A549 (cell line): Measurements from ENCODE around the gene FOXQ1. TPM values are rescaled to one million over a fixed set of nuclear protein-coding genes. Genes with fewer than 3 reads are reported as not detected.
"Not testable (repeated sequence)": the region's sequence is repeated elsewhere in the genome, so short reads cannot be mapped to it uniquely, and the experiment has no call there.

Source experiments
- ATAC-seq, 2 experiments: fragments of 200-7000 bp in 1 of 2; fragments of >200 bp in 1 of 2; cut with Nextera tagmentation in 1 of 2; cut with Tn5 transposase in 1 of 2; 3 replicates each; pipeline versions ENCODE4 v1.8.0 to v1.9.1; 2018 to 2020; ENCODE audit warnings: mild to moderate bottlenecking in 1 of 2, moderate library complexity in 1 of 2
- CTCF ChIA-PET: fragments of 300-600 bp; sonication (Branson Sonifier 250); formaldehyde crosslinking; extraction: SDS; loops from one replicate; lab custom pipeline; 2021; ENCODE audit warnings: antibody characterized with exemption, inconsistent platforms; lab: Yijun Ruan, JAX
- POLR2A ChIA-PET: fragments of 350-600 bp; formaldehyde crosslinking; extraction: SDS; loops from one replicate; lab custom pipeline; 2021; ENCODE audit warnings: antibody characterized with exemption, inconsistent platforms; lab: Yijun Ruan, JAX
- DNase-seq, 2 experiments: peaks; one replicate each; pipeline versions ENCODE4 v3.0.0 to v3.0.0-alpha.2; 2011 to 2016; ENCODE audit warnings: low read depth in 1 of 2, low spot score in 1 of 2
- FAIRE-seq: peaks from 2 replicates; lab custom pipeline; 2011; peaks lifted over from hg19 to GRCh38; lab: Jason Lieb, UNC
- H3K27ac ChIP-seq, 2 experiments: fragments of >200 bp; sonication (Bioruptor Twin); formaldehyde crosslinking; 3 replicates each; pipeline ENCODE4 v1.5.1; 2016 to 2017
- H3K4me1 ChIP-seq: fragments of >200 bp; sonication (Bioruptor Twin); formaldehyde crosslinking; 3 replicates; pipeline ENCODE4 v1.6.1; 2016
- H3K4me2 ChIP-seq: fragments of >200 bp; sonication (Bioruptor Twin); formaldehyde crosslinking; 3 replicates; pipeline ENCODE4 v1.6.1; 2016
- H3K4me3 ChIP-seq: fragments of >200 bp; sonication (Bioruptor Twin); formaldehyde crosslinking; 3 replicates; pipeline ENCODE4 v1.5.1; 2016
- H3K9me3 ChIP-seq: fragments of >200 bp; sonication (Bioruptor Twin); formaldehyde crosslinking; 3 replicates; pipeline ENCODE4 v1.6.1; 2016
- BHLHE40 ChIP-seq: IDR thresholded peaks from 2 replicates; pipeline ENCODE4 v1.6.1; 2012; ENCODE audit warnings: low read depth, low read length, inconsistent platforms
- CHD2 ChIP-seq: fragments of 150-350 bp; IDR thresholded peaks from 2 replicates; pipeline ENCODE4 v1.6.1; 2014; ENCODE audit warnings: low read length; ENCODE audit not compliant: partially characterized antibody
- EHMT2 ChIP-seq: fragments of 200-600 bp; sonication (generic); IDR thresholded peaks from 2 replicates; pipeline ENCODE4 v1.6.1; 2016; ENCODE audit warnings: antibody characterized with exemption, low read depth, mild to moderate bottlenecking, moderate library complexity
- EP300 ChIP-seq, 2 experiments: fragments of >200 bp; sonication (Bioruptor Twin); formaldehyde crosslinking; IDR thresholded peaks; 2 replicates in 1 of 2; 3 replicates in 1 of 2; pipeline ENCODE4 v1.6.1; 2016 to 2017
- ESRRA ChIP-seq: fragments of 150-350 bp; IDR thresholded peaks from 2 replicates; pipeline ENCODE4 v1.6.1; 2014; ENCODE audit warnings: mild to moderate bottlenecking, low read length, borderline replicate concordance
- FOSB ChIP-seq: fragments of 250-450 bp; sonication (Bioruptor Pico); IDR thresholded peaks from 2 replicates; pipeline ENCODE4 v1.5.0; 2020; ENCODE audit warnings: mild to moderate bottlenecking, moderate library complexity
- FOXS1 ChIP-seq: fragments of 250-450 bp; sonication (Bioruptor Pico); IDR thresholded peaks from 2 replicates; pipeline ENCODE4 v1.5.0; 2020; ENCODE audit warnings: mild to moderate bottlenecking, moderate library complexity
- GATA3 ChIP-seq: IDR thresholded peaks from 2 replicates; pipeline ENCODE4 v1.6.1; 2012; ENCODE audit warnings: borderline replicate concordance
- HDAC2 ChIP-seq: fragments of 200-600 bp; sonication (generic); IDR thresholded peaks from 2 replicates; pipeline ENCODE4 v1.6.1; 2016
- HMGXB4 ChIP-seq: fragments of 250-450 bp; sonication (Bioruptor Pico); IDR thresholded peaks from 2 replicates; pipeline ENCODE4 v1.5.0; 2021; ENCODE audit warnings: mild to moderate bottlenecking, moderate library complexity, borderline replicate concordance
- HOXB5 ChIP-seq: fragments of 250-450 bp; sonication (Bioruptor Pico); IDR thresholded peaks from 2 replicates; pipeline ENCODE4 v1.5.0; 2020; ENCODE audit warnings: mild to moderate bottlenecking, moderate library complexity
- JUNB ChIP-seq: fragments of >200 bp; sonication (Bioruptor Twin); formaldehyde crosslinking; IDR thresholded peaks from 2 replicates; pipeline ENCODE4 v1.6.1; 2016
- KDM1A ChIP-seq: fragments of 200-600 bp; sonication (generic); IDR thresholded peaks from 2 replicates; pipeline ENCODE4 v1.6.1; 2016; ENCODE audit warnings: low read depth, mild to moderate bottlenecking
- MAFK ChIP-seq: fragments of 450-650 bp; IDR thresholded peaks from 2 replicates; pipeline ENCODE4 v1.6.1; 2014; ENCODE audit not compliant: partially characterized antibody
- NPAS2 ChIP-seq: fragments of 250-450 bp; sonication (Bioruptor Pico); IDR thresholded peaks from 2 replicates; pipeline ENCODE4 v1.8.0; 2022; ENCODE audit warnings: mild to moderate bottlenecking, moderate library complexity, borderline replicate concordance
- POLR2A ChIP-seq: IDR thresholded peaks from 2 replicates; pipeline ENCODE4 v1.6.1; 2012; ENCODE audit warnings: mild to moderate bottlenecking, low read length
- POLR2AphosphoS2 ChIP-seq: conservative IDR thresholded peaks from 2 replicates; pipeline ENCODE4 v1.6.1; 2012; ENCODE audit warnings: low read length, improper control_type of control experiment, inconsistent platforms
- RAD21 ChIP-seq, 2 experiments: fragments of >200 bp in 1 of 2; sonication (Bioruptor Twin) in 1 of 2; formaldehyde crosslinking in 1 of 2; IDR thresholded peaks in 1 of 2; conservative IDR thresholded peaks in 1 of 2; 2 replicates in 1 of 2; 3 replicates in 1 of 2; pipeline ENCODE4 v1.6.1; 2012 to 2018; ENCODE audit warnings: inconsistent platforms in 1 of 2
- RARB ChIP-seq: fragments of 250-450 bp; sonication (Bioruptor Pico); IDR thresholded peaks from 2 replicates; pipeline ENCODE4 v1.8.0; 2021; ENCODE audit warnings: mild to moderate bottlenecking, moderate library complexity
- RCOR1 ChIP-seq: fragments of 150-350 bp; IDR thresholded peaks from 2 replicates; pipeline ENCODE4 v1.6.1; 2014; ENCODE audit warnings: antibody characterized with exemption, low read length, low read depth
- REST ChIP-seq: fragments of 200-600 bp; sonication (generic); IDR thresholded peaks from 2 replicates; pipeline ENCODE4 v1.6.1; 2016; ENCODE audit warnings: antibody characterized with exemption, mild to moderate bottlenecking, moderate library complexity
- RFX5 ChIP-seq: fragments of 450-650 bp; IDR thresholded peaks from 2 replicates; pipeline ENCODE4 v1.7.1; 2014; ENCODE audit warnings: antibody characterized with exemption, mild to moderate bottlenecking, moderate library complexity
- RNF2 ChIP-seq: fragments of 200-600 bp; sonication (generic); IDR thresholded peaks from 2 replicates; pipeline ENCODE4 v1.6.1; 2016; ENCODE audit warnings: low read depth, mild to moderate bottlenecking, antibody characterized with exemption, moderate library complexity, borderline replicate concordance
- SMC3 ChIP-seq: fragments of >200 bp; sonication (Bioruptor Twin); formaldehyde crosslinking; IDR thresholded peaks from 3 replicates; pipeline ENCODE4 v1.6.1; 2018; ENCODE audit warnings: inconsistent platforms
- WGBS: methylation state at CpG from one replicate; pipeline ENCODE4 v1.1.6; 2017; ENCODE audit errors: missing lambda C conversion rate; 5-methylcytosine and 5-hydroxymethylcytosine counted together
- polyA plus RNA-seq, 4 experiments: library from polyadenylated mRNA; depleted of rRNA in 3 of 4; stranded (reverse); fragments of >200 nt; fragmentation: RNase III in 1 of 4; extraction: RNeasy Plus Mini Kit Qiagen cat#74134 plus additional on column Dnase treatment in 1 of 4; gene quantifications; 2 replicates in 3 of 4; 3 replicates in 1 of 4; pipeline ENCODE4 v1.2.3, GENCODE V29; 2011 to 2017

FOXQ1 gene
- polyA plus RNA-seq, 2 of the 4 experiments (the other 2 are of a cell fraction) = 3.5 to 3.6 TPM

- CTCF ChIA-PET = interaction anchor here (1.0 kb wide), 1 partner anchor 437 kb away, joined by 3 read pairs; no protein-coding TSS in a partner anchor
- H3K27ac ChIP-seq = no peak overlapping the region
- no peak overlapping the region for H3K4me2 ChIP-seq
- no peak for TF ChIP-seq POLR2AphosphoS2
- TF ChIP-seq NPAS2 (CRISPR knock-in tag) = no peak
- TF ChIP-seq RNF2 = no peak
- TF ChIP-seq RCOR1 = no peak
- no peak for TF ChIP-seq RARB (CRISPR knock-in tag)
- TF ChIP-seq JUNB = no peak
- no peak for TF ChIP-seq HDAC2
- no peak for TF ChIP-seq CHD2
- TF ChIP-seq EHMT2 = no peak
- no peak for TF ChIP-seq REST
- TF ChIP-seq FOXS1 (CRISPR knock-in tag) = no peak
- no peak for TF ChIP-seq GATA3
- TF ChIP-seq MAFK = no peak
- TF ChIP-seq RAD21 (conservative IDR thresholded peaks at IDR 0.05 in 1 of 2, IDR thresholded peaks at IDR 0.05 in 1 of 2) = no peak
- TF ChIP-seq FOSB = no peak
- no peak for TF ChIP-seq HOXB5 (CRISPR knock-in tag)
- TF ChIP-seq, all 56 proteins: peak for 0
- no peak for DNase-seq
- Histone ChIP-seq H3K4me3 (no peak overlapping the region), H3K4me1 (no peaks in the 10 kb centered on the region), H3K9me3 (peaks cover 15% of the 10 kb centered on the region)
- POLR2A ChIA-PET = no interaction called here
- no peak for ATAC-seq
- FAIRE-seq = no peak
- WGBS = 0% methylated on average over 1 of the region's 1 CpG
Measured at GRCh38 chr6:1349655-1350054, 37.8 kb downstream of the FOXQ1 start.

- ATAC-seq = no peak
- Histone ChIP-seq H3K4me2 (no peak overlapping the region), H3K9me3 (peaks cover 12% of the 10 kb centered on the region), H3K4me1 (no peaks in the 10 kb centered on the region)
- WGBS = 41% methylated on average over 2 of the region's 2 CpGs
- FAIRE-seq = no peak
- DNase-seq = no peak
- POLR2A ChIA-PET = no interaction called here
- TF ChIP-seq SMC3 (no peak), HMGXB4 (CRISPR knock-in tag) (no peak), POLR2A (no peak), RFX5 (no peak), REST (no peak), RCOR1 (no peak), CHD2 (no peak), EP300 (IDR thresholded peaks at IDR 0.05) (no peak), BHLHE40 (no peak), KDM1A (no peak), ESRRA (no peak), FOXS1 (CRISPR knock-in tag) (no peak)
- TF ChIP-seq, all 56 proteins: peak for 0
- no peak overlapping the region for H3K4me3 ChIP-seq
- CTCF ChIA-PET = interaction anchor here (1.2 kb wide), 1 partner anchor 30 kb away, joined by 3 read pairs; no protein-coding TSS in a partner anchor
- no peak overlapping the region for H3K27ac ChIP-seq
Measured at GRCh38 chr6:1351381-1352008, 39.6 kb downstream of the FOXQ1 start.

GRCh38 chr6:1355068-1355467 is 43.2 kb downstream of the FOXQ1 start:
- peaks cover 12% of the 10 kb centered on the region for H3K9me3 ChIP-seq
- DNase-seq, POLR2A ChIA-PET, H3K4me1 ChIP-seq, H3K4me3 ChIP-seq, FAIRE-seq, H3K4me2 ChIP-seq, H3K27ac ChIP-seq, ATAC-seq: not testable (repeated sequence)
- CTCF ChIA-PET = interaction anchor here (1.1 to 1.5 kb wide), 4 partner anchors 8 to 42 kb away, joined by 3 to 4 read pairs (median 3); no protein-coding TSS in a partner anchor
